ENCODE data around the gene ANKRD17.

The ANKRD17 gene

GRCh38 chr4:73055241-73055897 lies 203.2 kb downstream of the ANKRD17 start:
- DNase-seq (ENCODE audit: low read depth in 2 of 2), result no peak

DNA sequence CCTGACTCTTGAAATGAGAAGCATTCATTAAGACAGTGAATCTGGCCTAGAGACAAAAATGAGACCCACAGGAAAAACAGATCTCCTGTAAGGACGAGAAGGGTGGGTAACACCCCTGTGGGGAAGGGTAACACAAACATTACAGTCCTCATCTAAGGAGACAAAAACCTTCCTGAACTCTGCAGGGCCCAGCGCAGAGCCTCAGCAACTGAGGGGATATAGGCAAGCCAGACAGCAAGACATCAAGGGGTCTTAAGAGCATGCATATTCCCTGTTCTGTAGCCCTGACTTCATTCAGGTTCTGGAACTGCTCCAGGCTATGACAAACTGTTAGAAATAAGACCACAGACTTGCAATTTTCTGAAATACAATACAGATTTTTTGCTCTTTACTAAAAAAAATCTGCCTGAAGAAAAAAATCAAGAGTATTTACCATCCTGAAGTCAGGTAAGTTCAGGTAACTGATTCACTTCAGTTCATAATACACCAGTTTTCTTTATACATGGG lies 204.6 kb downstream of the ANKRD17 start:
- no peak for DNase-seq (ENCODE audit: low read depth in 2 of 2)

GRCh38 chr4:73053076-73053475 lies 205.5 kb downstream of the ANKRD17 start:
- DNase-seq (ENCODE audit: low read depth in 2 of 2), result no peak

DNA sequence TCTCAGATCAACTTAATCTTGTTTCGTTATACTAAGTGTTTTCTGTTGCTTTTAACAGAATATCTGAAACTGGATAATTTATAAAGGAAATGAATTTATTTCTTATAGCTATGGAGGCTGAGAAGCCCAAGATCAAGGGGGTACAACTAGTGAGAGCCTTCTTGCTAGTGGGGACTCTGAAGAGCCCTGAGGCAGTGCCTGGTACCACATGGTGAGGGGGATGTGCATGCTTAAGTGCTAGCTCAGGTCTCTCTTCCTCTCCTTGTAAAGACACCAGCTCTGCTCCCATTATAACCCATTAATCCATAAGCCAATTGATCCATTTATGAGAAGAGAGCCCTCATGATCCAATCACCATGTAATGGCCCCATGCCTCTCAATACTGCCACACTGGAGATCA lies 207.0 kb downstream of the ANKRD17 start:
- DNase-seq (ENCODE audit: low read depth in 2 of 2), result no peak

GRCh38 chr4:73045879-73046278 lies 212.7 kb downstream of the ANKRD17 start:
- DNase-seq (ENCODE audit: low read depth in 2 of 2), result no peak

DNA sequence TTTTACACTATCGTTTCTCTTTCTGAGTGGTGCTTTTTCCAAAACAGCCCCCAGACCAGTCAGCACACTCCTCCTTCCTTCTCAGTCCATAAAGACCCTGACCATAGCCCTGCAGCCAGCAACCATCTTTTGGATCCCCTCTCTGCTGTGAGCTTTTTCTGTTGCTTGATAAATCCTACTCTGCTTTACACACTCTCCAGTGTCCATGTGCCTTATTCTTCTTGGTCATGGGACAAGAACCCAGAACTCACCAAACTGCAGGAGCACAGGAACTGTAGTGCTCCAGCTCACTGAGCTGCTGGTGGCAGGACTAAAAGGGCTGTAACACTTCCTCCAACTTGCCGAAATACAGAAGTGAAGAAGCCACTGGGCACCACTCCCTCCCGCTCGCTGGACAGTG lies 221.5 kb downstream of the ANKRD17 start:
- no peak for DNase-seq (ENCODE audit: low read depth in 2 of 2)

- DNase-seq (ENCODE audit: low read depth in 2 of 2), result no peak
These were observed 222.5 kb downstream of the ANKRD17 start for GRCh38 chr4:73036123-73036522.

GRCh38 chr4:73034896-73035295 lies 223.7 kb downstream of the ANKRD17 start:
- DNase-seq (ENCODE audit: low read depth in 2 of 2), result no peak

GRCh38 chr4:73028621-73029020 lies 230.0 kb downstream of the ANKRD17 start:
- no peak for DNase-seq (ENCODE audit: low read depth in 2 of 2)
